SK-N-SH treated with all-trans-retinoic acid at 6 μM for 48 hours (cell line): ENCODE measurements around the gene CCM2L.

Experiments
- ESRRG ChIP-seq: fragments of 250-450 bp; sonication (Bioruptor Pico); IDR thresholded peaks from 2 replicates; pipeline ENCODE4 v1.6.1; 2021; ENCODE audit warnings: mild to moderate bottlenecking
- PATZ1 ChIP-seq: fragments of 250-450 bp; sonication (Bioruptor Pico); IDR thresholded peaks from 2 replicates; pipeline ENCODE4 v1.8.0; 2020; ENCODE audit warnings: mild to moderate bottlenecking, moderate library complexity, borderline replicate concordance
- RARB ChIP-seq: fragments of 250-450 bp; sonication (Bioruptor Pico); IDR thresholded peaks from 2 replicates; pipeline ENCODE4 v1.8.0; 2021; ENCODE audit warnings: mild to moderate bottlenecking, moderate library complexity
- ZFP3 ChIP-seq: fragments of 250-450 bp; sonication (Bioruptor Pico); IDR thresholded peaks from 2 replicates; pipeline ENCODE4 v1.5.0; 2020; ENCODE audit warnings: mild to moderate bottlenecking, moderate library complexity
- ZNF70 ChIP-seq: fragments of 450-650 bp; formaldehyde crosslinking; IDR thresholded peaks from 2 replicates; pipeline ENCODE4 v1.5.0; 2020; ENCODE audit warnings: mild to moderate bottlenecking, moderate library complexity

GRCh38 chr20:31975874-31976273, 34.4 kb upstream of the CCM2L start:
- no peak for TF ChIP-seq ZFP3
- no peak for TF ChIP-seq RARB (CRISPR knock-in tag)
- TF ChIP-seq ESRRG (CRISPR knock-in tag): no peak
- no peak for TF ChIP-seq PATZ1 (CRISPR knock-in tag)
- TF ChIP-seq ZNF70 (CRISPR knock-in tag): no peak
